Endothelial cell of umbilical vein (primary cell): ENCODE data around the gene INTS1. TPM values are rescaled to one million over a fixed set of nuclear protein-coding genes. Genes with fewer than 3 reads are reported as not detected.

Experiments
- BruUV-seq: library from RNA; stranded (reverse); fragments of 400-500 nt; replicated peaks from 2 replicates; lab custom pipeline; 2021; lab: Mats Ljungman, UMichigan
- CTCF ChIA-PET: fragments of 300-600, 350-600 bp; sonication (Branson Sonifier 250); formaldehyde crosslinking; loops from one replicate; lab custom pipeline; 2021; ENCODE audit warnings: antibody characterized with exemption, inconsistent platforms; lab: Charles Lee
- POLR2A ChIA-PET: fragments of 300-600, 350-600 bp; sonication (Branson Sonifier 250); formaldehyde crosslinking; loops from one replicate; lab custom pipeline; 2021; ENCODE audit warnings: antibody characterized with exemption, inconsistent platforms; lab: Charles Lee
- DNase-seq: peaks from one replicate; pipeline ENCODE4 v3.0.0-alpha.2; 2011; ENCODE audit warnings: low read depth, low spot score
- FAIRE-seq: peaks from 2 replicates; lab custom pipeline; 2011; peaks lifted over from hg19 to GRCh38; lab: Jason Lieb, UNC
- H2AFZ ChIP-seq: 2 replicates; pipeline ENCODE4 v1.6.0; 2012; ENCODE audit warnings: low read depth, low read length, control low read depth, inconsistent platforms
- H3K27ac ChIP-seq: 2 replicates; pipeline ENCODE4 v1.5.1; 2011; ENCODE audit warnings: low read depth, mild to moderate bottlenecking, control low read depth, low read length, moderate library complexity; ENCODE audit not compliant: insufficient read depth
- H3K27me3 ChIP-seq, 2 experiments: 2 replicates each; pipeline versions ENCODE4 v1.6.0 to v1.6.1; 2011; ENCODE audit warnings: low read length in 2 of 2, mixed read lengths in 1 of 2; ENCODE audit not compliant: control insufficient read depth in 2 of 2, insufficient read depth in 2 of 2
- H3K36me3 ChIP-seq, 2 experiments: 2 replicates in 1 of 2; 3 replicates in 1 of 2; pipeline ENCODE4 v1.5.1; 2011; ENCODE audit warnings: low read length in 2 of 2, mild to moderate bottlenecking in 1 of 2, moderate library complexity in 1 of 2; ENCODE audit not compliant: control insufficient read depth in 2 of 2, insufficient read depth in 2 of 2; ENCODE audit errors: extremely low read depth in 1 of 2
- H3K4me1 ChIP-seq: 3 replicates; pipeline ENCODE4 v1.5.1; 2011; ENCODE audit warnings: mild to moderate bottlenecking, low read length; ENCODE audit not compliant: control insufficient read depth, insufficient read depth; ENCODE audit errors: extremely low read depth
- H3K4me2 ChIP-seq: 2 replicates; pipeline ENCODE4 v1.6.1; 2011; ENCODE audit warnings: low read length, control low read depth, mixed read lengths; ENCODE audit not compliant: insufficient read depth
- H3K4me3 ChIP-seq, 3 experiments: fragments of 200-600 bp in 1 of 3; sonication (generic), shearing (Covaris generic) in 1 of 3; replicated peaks in 1 of 3; 2 replicates each; pipeline ENCODE4 v1.5.1; 2011 to 2016; ENCODE audit warnings: control low read depth in 3 of 3, low read length in 3 of 3, mild to moderate bottlenecking in 2 of 3, inconsistent platforms in 1 of 3, low read depth in 1 of 3, moderate library complexity in 1 of 3; ENCODE audit not compliant: insufficient read depth in 1 of 3
- H3K79me2 ChIP-seq: 2 replicates; pipeline ENCODE4 v1.6.0; 2012; ENCODE audit warnings: low read length, inconsistent platforms; ENCODE audit not compliant: control insufficient read depth, insufficient read depth
- H3K9ac ChIP-seq: replicated peaks from 2 replicates; pipeline ENCODE3; 2011; ENCODE audit warnings: low read length, control low read depth; ENCODE audit not compliant: insufficient read depth; ENCODE audit errors: extremely low read depth
- H3K9me1 ChIP-seq: replicated peaks from 3 replicates; pipeline ENCODE4 v1.6.0; 2011; ENCODE audit warnings: mild to moderate bottlenecking, low read length; ENCODE audit not compliant: control insufficient read depth, insufficient read depth; ENCODE audit errors: extremely low read depth
- H3K9me3 ChIP-seq: replicated peaks from 2 replicates; pipeline ENCODE4 v1.5.1; 2012; ENCODE audit warnings: low read length, inconsistent platforms; ENCODE audit not compliant: control insufficient read depth, insufficient read depth
- H4K20me1 ChIP-seq: replicated peaks from 2 replicates; pipeline ENCODE3; 2011; ENCODE audit warnings: mild to moderate bottlenecking, low read length; ENCODE audit not compliant: control insufficient read depth, insufficient read depth; ENCODE audit errors: extremely low read depth
- CTCF ChIP-seq, 2 donors: IDR thresholded peaks; 1 replicate in 1 of 2; 2 replicates in 1 of 2; pipeline ENCODE4 v1.5.1; 2011; ENCODE audit warnings: low read length in 2 of 2, mild to moderate bottlenecking in 2 of 2, moderate library complexity in 2 of 2, control low read depth in 1 of 2, inconsistent platforms in 1 of 2, low read depth in 1 of 2; ENCODE audit not compliant: insufficient read depth in 1 of 2; ENCODE audit errors: extremely low read depth in 1 of 2
- EZH2 ChIP-seq: IDR thresholded peaks from 2 replicates; pipeline ENCODE4 v1.6.1; 2012; ENCODE audit warnings: borderline replicate concordance, low read depth, mild to moderate bottlenecking, moderate library complexity, low read length, inconsistent platforms; ENCODE audit not compliant: severe bottlenecking
- FOS ChIP-seq: IDR thresholded peaks from 2 replicates; pipeline ENCODE4 v1.6.1; 2011; ENCODE audit warnings: mild to moderate bottlenecking, low read length, moderate library complexity, borderline replicate concordance; ENCODE audit not compliant: insufficient read depth
- JUN ChIP-seq: IDR thresholded peaks from 2 replicates; pipeline ENCODE4 v1.6.1; 2011; ENCODE audit warnings: borderline replicate concordance, low read depth; ENCODE audit not compliant: insufficient read length, insufficient read depth
- MYC ChIP-seq: IDR thresholded peaks from one replicate; pipeline ENCODE4 v1.6.1; 2011; ENCODE audit warnings: mild to moderate bottlenecking, low read depth, low read length
- POLR2A ChIP-seq: IDR thresholded peaks from 2 replicates; pipeline ENCODE4 v1.6.1; 2012; ENCODE audit warnings: low read depth, mild to moderate bottlenecking, control low read depth, low read length
- POLR2AphosphoS5 ChIP-seq: IDR thresholded peaks from 2 replicates; pipeline ENCODE4 v1.6.1; 2012; ENCODE audit warnings: low read depth, mild to moderate bottlenecking, control low read depth, low read length, moderate library complexity; ENCODE audit not compliant: insufficient read depth
- dilution Hi-C: fragments of 300-500 bp; cut with MboI; formaldehyde crosslinking; loops from one replicate; pipeline ENCODE4 v1.15.0; 2019; ENCODE audit warnings: low sequenced_read_pairs; ENCODE audit not compliant: extremely low pct_ligation_motif_present
- intact Hi-C: fragments of 100-400 bp; cut with micrococcal nuclease; formaldehyde crosslinking; loops from one replicate; pipeline ENCODE4 v1.10.0; 2022
- polyA plus RNA-seq, 4 experiments: library from polyadenylated mRNA; depleted of rRNA in 3 of 4; stranded (reverse) in 3 of 4; unstranded in 1 of 4; fragments of >200 nt; gene quantifications; 2 replicates each; pipeline versions ENCODE4 v1.2.1 to v1.2.3, GENCODE V29; 2011 to 2012; ENCODE audit warnings: missing spikeins in 1 of 4
- total RNA-seq: library from RNA; stranded (reverse); gene quantifications from 2 replicates; pipeline ENCODE4 v1.2.3, GENCODE V29; 2021
- TF ChIP-seq, protein P1 (sequence below): IDR thresholded peaks from 2 replicates; pipeline ENCODE4 v1.6.1; 2011; ENCODE audit not compliant: insufficient read depth, insufficient read length

Gene INTS1
- total and polyA plus RNA-seq, 2 donors (not counting 3 experiments of a cell fraction or from before 2014, with no cell fraction given): 57.8 to 116 TPM

GRCh38 chr7:1513657-1514095 lies 9.5 kb upstream of the INTS1 start:
- peak; percentile 80 for FAIRE-seq
- Histone ChIP-seq H4K20me1 (no peaks in the 10 kb centered on the region), H3K27ac (peak overlapping the region; percentile 70), H3K4me2 (peak overlapping the region; percentile 1), H3K4me3 (no peak overlapping the region), H3K9me1 (no peaks in the 10 kb centered on the region), H2AFZ (peak overlapping the region; percentile 89), H3K79me2 (no peaks in the 10 kb centered on the region), H3K36me3 (no peaks in the 10 kb centered on the region), H3K27me3 (no peaks in the 10 kb centered on the region), H3K4me1 (peaks cover 9% of the 10 kb centered on the region), H3K9ac (peak overlapping the region; percentile 46), H3K9me3 (no peaks in the 10 kb centered on the region)
- intact Hi-C loops (no loop called here), dilution Hi-C loops (no loop called here)
- ChIA-PET CTCF (interaction anchor here (1.4 kb wide), 1 partner anchor 9 kb away, joined by 5 read pairs; no protein-coding TSS in a partner anchor), POLR2A (no interaction called here)
- TF ChIP-seq JUN (no peak), EZH2 (no peak), CTCF (IDR thresholded peaks at IDR 0.05; ENCODE audit: extremely low read depth in 1 of 2, insufficient read depth in 1 of 2, low read depth in 1 of 2, low read length in 2 of 2) (no peak), POLR2AphosphoS5 (no peak), FOS (no peak), POLR2A (no peak), MYC (no peak)
- TF ChIP-seq, protein P1, sequence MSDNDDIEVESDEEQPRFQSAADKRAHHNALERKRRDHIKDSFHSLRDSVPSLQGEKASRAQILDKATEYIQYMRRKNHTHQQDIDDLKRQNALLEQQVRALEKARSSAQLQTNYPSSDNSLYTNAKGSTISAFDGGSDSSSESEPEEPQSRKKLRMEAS: no peak
- BruUV-seq: no TSS peak
- peak; percentile 58 for DNase-seq
